Measurements from ENCODE around the gene PUM1. TPM values are rescaled to one million over a fixed set of nuclear protein-coding genes. Genes with fewer than 3 reads are reported as not detected.

The PUM1 gene
- total and polyA plus RNA-seq, 10 of the 15 experiments (the other 5 are each of a cell fraction or from before 2014, with no cell fraction given): 21.4 to 75.3 (median 42.4) TPM

- ChIA-PET SMC1A (ENCODE audit: uncharacterized antibody, unreplicated experiment) (interaction anchor here (1.9 to 6.7 kb wide), 4 partner anchors 19 to 190 kb away, joined by 9 to 160 read pairs (median 32); no protein-coding TSS in a partner anchor), RAD21 (ENCODE audit: unreplicated experiment) (interaction anchor here (0.7 to 6.9 kb wide), 6 partner anchors 18 to 1071 kb away, joined by 3 to 154 read pairs (median 10); no protein-coding TSS in a partner anchor), CTCF (interaction anchor here (0.7 to 8.7 kb wide), 7 partner anchors 16 to 189 kb away, joined by 3 to 303 read pairs (median 48); no protein-coding TSS in a partner anchor), POLR2A (interaction anchor here (0.7 kb wide), 1 partner anchor 130 kb away, joined by 4 read pairs; no protein-coding TSS in a partner anchor)
- Histone ChIP-seq H2AFZ (ENCODE audit: control insufficient read depth, low read depth, low read length) (no peak overlapping the region), H3K9ac (ENCODE audit: control insufficient read depth, insufficient read depth, low read length) (no peak overlapping the region), H3K27ac (ENCODE audit: control insufficient read depth, insufficient read depth) (no peak overlapping the region), H4K20me1 (ENCODE audit: control insufficient read depth, insufficient read depth) (no peaks in the 10 kb centered on the region), H3K27me3 (replicated peaks in 1 of 2; ENCODE audit: control insufficient read depth in 2 of 2, insufficient read depth in 2 of 2, low read length in 1 of 2) (peaks cover 16% of the 10 kb centered on the region in 2 experiments), H3K36me3 (ENCODE audit: control insufficient read depth in 2 of 2, insufficient read depth in 2 of 2, low read length in 1 of 2) (no peaks in the 10 kb centered on the region), H3K79me2 (ENCODE audit: control insufficient read depth, insufficient read depth, low read length) (no peaks in the 10 kb centered on the region), H3K4me3 (no peak overlapping the region), H3K9me3 (replicated peaks; ENCODE audit: control insufficient read depth, insufficient read depth, low read length) (no peaks in the 10 kb centered on the region), H3K4me2 (ENCODE audit: control insufficient read depth, insufficient read depth) (no peak overlapping the region), H3K4me1 (ENCODE audit: control insufficient read depth, insufficient read depth, low read length) (no peaks in the 10 kb centered on the region)
- TF ChIP-seq NFXL1 (IDR thresholded peaks at IDR 0.05; ENCODE audit: borderline replicate concordance) (no peak), SUPT20H (IDR thresholded peaks at IDR 0.05; ENCODE audit: borderline replicate concordance, control insufficient read depth, low read depth, low read length) (no peak), SUZ12 (IDR thresholded peaks at IDR 0.05; ENCODE audit: unreplicated experiment) (no peak), ZNF24 (IDR thresholded peaks at IDR 0.05) (no peak), PAX8 (IDR thresholded peaks at IDR 0.05) (no peak), RB1 (IDR thresholded peaks at IDR 0.05; ENCODE audit: borderline replicate concordance) (no peak), RELB (IDR thresholded peaks at IDR 0.05; ENCODE audit: low read depth) (no peak), SPI1 (IDR thresholded peaks at IDR 0.05; ENCODE audit: borderline replicate concordance, insufficient read depth, low read depth, low read length) (no peak), ATF3 (IDR thresholded peaks at IDR 0.05; ENCODE audit: borderline replicate concordance, extremely low read depth, low read depth, low read length) (no peak), POLR2A (IDR thresholded peaks at IDR 0.05; ENCODE audit: low read depth, low read length) (no peak), ESRRA (IDR thresholded peaks at IDR 0.05; ENCODE audit: low read length) (no peak)
- ATAC-seq (no peak), FAIRE-seq (no peak), DNase-seq (ENCODE audit: low read depth, low spot score) (no peak)
- WGBS (ENCODE audit: insufficient coverage, insufficient replicate concordance, low lambda C conversion rate, missing lambda C conversion rate): 58% methylated on average over 14 of the region's 14 CpGs
- intact Hi-C loops (cut with micrococcal nuclease; ENCODE audit: unreplicated experiment): no loop called here
- BruUV-seq (replicated peaks): no TSS peak
- in situ Hi-C loops (cut with MboI): loop anchor here (5.0 to 10.0 kb wide), 3 partner anchors 107 to 1675 kb away; partner anchors contain the start of genes MECR and PTPRU
These were observed 156.0 kb downstream of the PUM1 start for GRCh38 chr1:30909365-30910068.

All from GM12878 (cell line).